Dendritic cell treated with granulocyte-macrophage colony-stimulating factor and Interleukin-4, amounts not matched to agents 40 ng/mL and 50 ng/mL, for 4 days (primary cell): ENCODE measurements around the gene NOS1AP.

Experiments
- H3K27ac Mint-ChIP-seq: one replicate; pipeline ENCODE4 v1.8.0; 2022; ENCODE audit warnings: mild to moderate bottlenecking, mixed read lengths
- H3K27me3 Mint-ChIP-seq: one replicate; pipeline ENCODE4 v1.8.0; 2022; ENCODE audit warnings: mild to moderate bottlenecking, mixed read lengths
- H3K36me3 Mint-ChIP-seq: one replicate; pipeline ENCODE4 v1.8.0; 2022; ENCODE audit warnings: low read depth, mixed read lengths
- H3K4me1 Mint-ChIP-seq: one replicate; pipeline ENCODE4 v1.8.0; 2022; ENCODE audit warnings: low read depth, mixed read lengths
- H3K4me3 Mint-ChIP-seq: one replicate; pipeline ENCODE4 v1.8.0; 2022; ENCODE audit warnings: mild to moderate bottlenecking, moderate library complexity, mixed read lengths
- H3K9me3 Mint-ChIP-seq: one replicate; pipeline ENCODE4 v1.8.0; 2022; ENCODE audit warnings: mixed read lengths
- intact Hi-C: fragments of 100-400 bp; cut with micrococcal nuclease; formaldehyde crosslinking; loops from one replicate; pipeline ENCODE4 v1.15.0; 2022

The NOS1AP gene

DNA sequence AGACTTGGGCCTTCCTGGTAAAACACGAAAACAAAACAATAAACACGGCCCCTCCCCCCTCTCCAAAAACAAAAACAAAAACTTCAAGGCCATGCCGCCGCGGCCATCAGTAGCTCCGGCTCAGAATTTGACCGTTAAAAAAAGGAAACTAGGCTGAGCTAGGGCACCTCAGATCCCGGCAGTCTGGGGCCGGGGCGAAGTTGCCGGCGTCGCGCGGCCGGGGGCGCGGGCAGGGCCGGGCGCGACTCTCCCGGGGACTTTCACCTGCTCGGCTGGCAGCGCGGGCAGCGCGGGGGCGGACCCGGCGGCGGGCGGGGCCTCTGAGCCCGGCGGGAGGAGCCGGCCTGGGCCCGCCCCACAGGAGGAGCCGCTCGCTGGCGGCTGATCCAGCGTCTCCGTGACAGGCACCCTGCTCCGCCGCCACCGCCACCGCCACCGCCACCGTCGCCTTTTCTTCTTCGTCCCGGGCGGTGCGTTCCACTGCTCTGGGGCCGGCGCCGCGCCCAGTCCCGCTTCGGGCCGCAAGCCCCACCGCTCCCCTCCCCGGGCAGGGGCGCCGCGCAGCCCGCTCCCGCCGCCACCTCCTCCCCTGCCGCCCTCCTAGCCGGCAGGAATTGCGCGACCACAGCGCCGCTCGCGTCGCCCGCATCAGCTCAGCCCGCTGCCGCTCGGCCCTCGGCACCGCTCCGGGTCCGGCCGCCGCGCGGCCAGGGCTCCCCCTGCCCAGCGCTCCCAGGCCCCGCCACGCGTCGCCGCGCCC, at the start of gene NOS1AP:
Gene NOS1AP, plus strand, starts transcription at position 358 of the 760 bp plus-strand sequence. CDS start 487 bp downstream, outside the sequence.
- Mint-ChIP-seq H3K9me3 (no peaks in the 10 kb centered on the region), H3K27ac (no peak within 1 kb of the TSS), H3K4me1 (peaks cover 13% of the 10 kb centered on the region), H3K4me3 (peak within 1 kb of the TSS; percentile 80), H3K36me3 (no peaks in the 10 kb centered on the region), H3K27me3 (peaks cover 54% of the 10 kb centered on the region)
- intact Hi-C loops: no loop called here

DNA sequence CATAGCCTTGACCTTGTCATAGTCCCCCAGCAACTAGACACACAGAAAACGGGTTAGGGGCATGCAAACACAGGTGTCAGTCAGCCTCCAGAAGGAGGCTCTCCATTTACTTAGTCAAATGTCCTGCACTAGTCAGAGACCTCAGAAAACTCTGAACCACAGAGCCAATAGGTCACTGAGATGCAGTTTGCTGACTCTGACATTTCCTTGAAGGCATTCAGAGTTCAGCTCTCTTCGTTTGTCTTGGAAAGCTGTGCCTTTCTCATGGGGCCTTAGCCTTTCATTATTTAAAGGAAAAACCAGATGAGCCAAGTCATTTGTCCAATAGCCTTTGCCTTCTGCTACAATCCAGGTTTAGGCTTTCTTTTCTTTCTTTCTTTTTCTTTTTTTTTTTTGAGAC, 49.3 kb upstream of the NOS1AP start:
- intact Hi-C loops: loop anchor here (5.0 kb wide), 1 partner anchor 68 kb away; no protein-coding TSS in a partner anchor

DNA sequence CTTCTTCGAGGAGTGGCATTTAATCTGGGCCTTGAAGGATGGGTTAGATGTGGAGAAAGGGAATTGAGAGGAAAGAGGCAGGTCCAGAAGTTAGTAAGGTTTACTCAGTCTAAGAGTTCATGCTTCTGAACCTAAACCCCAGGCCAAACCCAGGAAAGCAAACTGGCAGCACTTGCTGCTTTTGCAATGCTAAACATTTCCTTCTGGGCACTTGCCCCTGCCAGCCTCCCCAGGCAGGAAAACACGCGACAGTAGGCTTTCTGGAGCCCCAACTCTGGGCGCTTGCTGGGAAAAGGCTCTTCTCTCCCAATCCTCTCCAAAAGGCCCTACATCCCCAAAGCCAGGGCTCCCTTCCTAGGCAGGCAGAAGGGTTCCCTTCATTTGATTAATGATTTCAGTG, 48.4 kb upstream of the NOS1AP start:
- peak overlapping the region; percentile 12 for H3K27ac Mint-ChIP-seq
- peaks cover 48% of the 10 kb centered on the region for H3K36me3 Mint-ChIP-seq
- peaks cover 51% of the 10 kb centered on the region for H3K4me1 Mint-ChIP-seq
- peak overlapping the region; percentile 18 for H3K4me3 Mint-ChIP-seq
- no peaks in the 10 kb centered on the region for H3K9me3 Mint-ChIP-seq
- intact Hi-C loops: loop anchor here (5.0 kb wide), 1 partner anchor 69 kb away; no protein-coding TSS in a partner anchor
- peaks cover 32% of the 10 kb centered on the region for H3K27me3 Mint-ChIP-seq

More for the DNA sequence above, 49.3 kb upstream of the NOS1AP start:
- Mint-ChIP-seq H3K9me3 (no peaks in the 10 kb centered on the region), H3K27me3 (peaks cover 29% of the 10 kb centered on the region), H3K36me3 (peaks cover 57% of the 10 kb centered on the region), H3K27ac (peak overlapping the region; percentile 12), H3K4me1 (peaks cover 53% of the 10 kb centered on the region), H3K4me3 (no peak overlapping the region)

DNA sequence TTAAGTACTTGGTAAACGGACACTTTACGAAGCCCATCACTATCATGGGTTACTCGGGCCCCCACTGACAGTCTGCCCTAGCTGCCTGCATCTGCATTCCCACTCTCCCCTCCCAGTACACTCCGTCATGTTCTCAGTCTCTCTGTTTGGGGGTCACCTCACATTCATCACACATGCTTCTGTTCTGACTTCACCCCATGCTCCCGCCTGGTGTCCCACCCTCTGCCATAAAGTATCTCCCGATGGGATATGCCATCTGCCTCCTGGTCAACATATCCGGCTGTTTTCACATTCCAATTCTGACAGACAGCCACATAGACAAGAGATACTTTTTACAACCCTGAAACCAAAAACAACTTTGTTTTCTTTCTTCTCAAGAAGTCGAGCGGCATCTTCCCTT, 46.9 kb upstream of the NOS1AP start:
- H3K4me3 Mint-ChIP-seq: peak overlapping the region; percentile 94
- H3K27me3 Mint-ChIP-seq: peaks cover 35% of the 10 kb centered on the region
- intact Hi-C loops: loop anchor here (1.0 to 5.0 kb wide), 2 partner anchors 20 to 70 kb away; no protein-coding TSS in a partner anchor

DNA sequence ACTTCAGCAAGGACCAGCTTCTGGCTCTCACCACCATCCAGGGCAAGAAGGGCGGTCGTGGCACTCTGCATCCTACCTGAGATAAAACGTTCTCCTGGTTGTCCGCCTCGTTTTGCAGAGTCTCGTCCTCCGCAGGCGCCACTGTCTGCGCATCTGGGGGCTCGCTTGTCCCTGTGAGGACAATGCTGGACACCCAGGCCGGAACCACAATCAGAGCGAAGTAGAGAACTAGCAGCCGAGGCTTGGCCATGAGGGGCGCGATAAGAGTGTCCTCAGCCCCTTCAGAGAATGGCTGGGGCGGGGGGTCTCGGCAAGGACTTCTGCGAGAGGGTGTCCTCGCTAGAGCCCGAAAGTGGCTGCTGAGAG, 46.3 kb upstream of the NOS1AP start:
- Mint-ChIP-seq H3K27me3 (peaks cover 35% of the 10 kb centered on the region), H3K27ac (peak overlapping the region; percentile 95), H3K36me3 (peaks cover 29% of the 10 kb centered on the region), H3K4me1 (peaks cover 56% of the 10 kb centered on the region), H3K4me3 (peak overlapping the region; percentile 94), H3K9me3 (peaks cover 7% of the 10 kb centered on the region)
- intact Hi-C loops: loop anchor here (1.0 to 5.0 kb wide), 2 partner anchors 21 to 71 kb away; no protein-coding TSS in a partner anchor

More for the DNA sequence above, 46.9 kb upstream of the NOS1AP start:
- Mint-ChIP-seq H3K36me3 (peaks cover 34% of the 10 kb centered on the region), H3K9me3 (peaks cover 7% of the 10 kb centered on the region), H3K27ac (peak overlapping the region; percentile 95), H3K4me1 (peaks cover 51% of the 10 kb centered on the region)

DNA sequence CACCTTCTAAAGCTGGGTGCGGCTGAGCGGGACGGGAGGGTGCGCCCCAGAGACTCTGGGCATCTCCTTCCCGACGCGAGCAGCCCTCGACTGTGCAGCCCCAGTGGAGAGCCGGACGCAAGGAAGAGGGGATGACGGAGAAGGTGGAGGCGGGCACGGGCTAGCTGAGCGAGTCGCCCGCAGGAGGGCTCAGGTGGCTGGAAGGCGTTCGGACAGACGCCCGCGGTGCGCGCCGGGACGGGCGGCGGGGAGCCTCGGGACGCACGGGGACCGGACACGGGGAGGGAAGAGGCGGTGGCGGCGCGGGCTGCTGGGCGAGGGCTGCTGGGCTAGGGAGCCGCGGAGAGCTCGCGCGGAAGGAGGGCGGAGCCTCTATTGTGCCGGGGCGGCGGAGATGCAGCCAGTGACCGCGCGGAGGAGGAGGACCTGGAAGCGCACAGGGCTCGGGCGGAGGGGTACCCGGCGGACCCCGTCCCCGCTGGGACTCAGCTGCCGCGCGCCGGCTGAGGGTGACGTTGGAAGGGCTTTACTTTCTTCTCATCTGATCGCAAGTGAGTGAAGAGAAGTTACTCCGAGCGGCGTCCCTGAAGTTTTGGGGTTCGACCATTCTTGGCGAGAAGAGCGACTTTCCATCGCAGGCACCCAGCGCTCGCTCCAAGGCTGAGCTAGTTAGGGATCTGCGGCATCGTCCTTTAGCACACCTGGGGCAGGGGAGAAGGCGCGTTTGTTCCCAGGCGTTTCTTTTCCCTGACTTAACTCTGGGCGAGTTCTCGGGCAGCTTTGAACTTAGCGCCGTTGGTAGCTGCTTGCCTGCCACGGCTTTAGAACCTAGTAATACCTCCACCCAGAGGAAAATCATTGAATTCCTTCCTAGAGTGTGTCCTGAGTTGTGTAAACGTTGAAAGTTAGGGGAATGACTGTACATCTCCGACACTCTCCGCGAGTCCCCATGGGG, 45.7 kb upstream of the NOS1AP start, which contains the start of gene OLFML2B:
Gene OLFML2B, minus strand, starts transcription at position 323 of the 955 bp plus-strand sequence. CDS start 439 bp downstream, outside the sequence.
- peak within 1 kb of the TSS; percentile 95 for H3K27ac Mint-ChIP-seq
- H3K4me3 Mint-ChIP-seq: peak within 1 kb of the TSS; percentile 94
- peaks cover 7% of the 10 kb centered on the region for H3K9me3 Mint-ChIP-seq
- H3K27me3 Mint-ChIP-seq: peaks cover 35% of the 10 kb centered on the region
- peaks cover 63% of the 10 kb centered on the region for H3K4me1 Mint-ChIP-seq
- H3K36me3 Mint-ChIP-seq: peaks cover 23% of the 10 kb centered on the region
- intact Hi-C loops: loop anchor here (1.0 to 5.0 kb wide), 2 partner anchors 22 to 72 kb away; no protein-coding TSS in a partner anchor

DNA sequence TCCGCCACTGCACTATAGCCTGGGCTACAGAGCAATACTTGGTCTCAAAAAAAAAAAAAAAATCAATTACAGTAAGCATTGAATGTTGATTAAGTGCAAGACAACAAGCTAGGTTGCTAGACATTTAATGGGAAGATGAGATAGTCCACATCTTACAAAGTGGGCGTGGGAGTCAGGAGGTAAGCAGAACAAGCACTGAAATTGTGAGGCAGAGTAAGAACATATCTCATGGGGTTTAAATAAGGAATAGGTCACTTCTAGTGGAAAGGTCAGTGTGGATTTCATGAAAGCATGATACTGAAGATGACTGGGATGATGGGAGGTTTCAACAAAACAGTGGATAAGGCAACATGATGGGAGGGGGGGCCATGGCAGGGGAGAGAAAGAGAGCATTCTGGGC, 44.0 kb upstream of the NOS1AP start:
- peaks cover 65% of the 10 kb centered on the region for H3K4me1 Mint-ChIP-seq
- no peak overlapping the region for H3K4me3 Mint-ChIP-seq
- no peak overlapping the region for H3K27ac Mint-ChIP-seq
- peaks cover 7% of the 10 kb centered on the region for H3K9me3 Mint-ChIP-seq
- H3K27me3 Mint-ChIP-seq: peaks cover 40% of the 10 kb centered on the region
- H3K36me3 Mint-ChIP-seq: peaks cover 12% of the 10 kb centered on the region
- intact Hi-C loops: no loop called here

DNA sequence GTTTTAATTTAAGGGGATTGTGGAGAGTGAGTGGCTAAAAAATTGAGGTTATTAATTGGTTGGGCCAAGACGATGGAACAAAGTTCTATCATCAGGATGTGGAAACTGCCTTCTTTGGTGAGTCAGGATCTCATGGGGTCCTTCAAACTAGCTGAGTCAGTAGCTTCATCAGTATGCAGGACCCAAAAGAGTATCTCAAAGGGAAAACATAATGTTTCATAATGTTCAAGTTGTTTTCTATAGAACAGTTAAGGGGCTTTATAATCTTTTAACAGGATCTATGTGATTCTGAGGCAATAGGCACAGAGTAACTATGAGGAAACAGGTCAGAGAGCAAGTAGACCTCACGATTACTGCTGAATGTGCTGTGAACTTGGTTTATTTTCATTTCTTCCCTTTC, 42.6 kb upstream of the NOS1AP start:
- H3K9me3 Mint-ChIP-seq: peaks cover 7% of the 10 kb centered on the region
- H3K27ac Mint-ChIP-seq: no peak overlapping the region
- intact Hi-C loops: no loop called here
- H3K36me3 Mint-ChIP-seq: peaks cover 12% of the 10 kb centered on the region
- H3K27me3 Mint-ChIP-seq: peaks cover 41% of the 10 kb centered on the region
- peaks cover 52% of the 10 kb centered on the region for H3K4me1 Mint-ChIP-seq
- no peak overlapping the region for H3K4me3 Mint-ChIP-seq

DNA sequence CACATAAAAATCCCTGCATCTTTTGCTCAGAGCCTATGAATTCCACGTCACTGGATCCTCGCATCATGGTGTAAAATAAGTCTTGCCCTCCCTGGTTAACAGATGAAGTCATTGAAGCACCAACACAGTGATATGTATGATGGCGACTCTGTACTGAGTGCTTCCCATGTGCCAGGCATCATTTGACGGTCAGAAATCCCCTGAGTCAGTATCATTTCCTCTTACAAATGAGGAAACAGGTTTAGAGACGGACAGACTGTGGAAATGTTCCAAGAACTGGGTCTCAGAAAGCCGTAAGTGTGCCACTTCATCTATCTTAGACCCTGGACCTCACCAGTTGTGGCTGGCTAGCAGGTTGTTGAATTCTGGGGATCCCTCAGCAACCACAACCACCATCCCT, 40.8 kb upstream of the NOS1AP start:
- Mint-ChIP-seq H3K9me3 (peaks cover 7% of the 10 kb centered on the region), H3K4me3 (no peak overlapping the region), H3K27me3 (peaks cover 26% of the 10 kb centered on the region), H3K36me3 (peaks cover 6% of the 10 kb centered on the region), H3K4me1 (peaks cover 37% of the 10 kb centered on the region), H3K27ac (peak overlapping the region; percentile 51)
- intact Hi-C loops: no loop called here

DNA sequence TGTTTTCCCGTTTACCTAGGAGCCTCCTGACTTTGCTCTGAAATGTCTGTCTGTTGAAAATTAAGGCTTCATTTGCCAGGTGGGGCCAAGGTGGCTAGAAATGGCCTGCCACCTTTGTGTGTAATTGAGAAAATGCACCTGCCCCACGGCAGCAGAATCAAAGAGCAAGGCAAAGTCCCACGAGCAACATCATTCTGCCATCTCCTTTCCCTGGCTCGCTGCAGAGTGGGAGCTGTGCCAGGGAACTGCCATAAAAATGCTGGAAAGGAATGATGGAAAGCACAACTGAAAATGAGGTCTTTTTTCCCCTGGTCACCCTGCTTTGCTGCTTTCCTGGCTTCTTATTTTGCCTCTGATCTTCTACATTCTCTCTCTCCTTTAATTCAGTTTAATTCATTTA, 40.3 kb upstream of the NOS1AP start:
- peaks cover 1% of the 10 kb centered on the region for H3K36me3 Mint-ChIP-seq
- no peak overlapping the region for H3K4me3 Mint-ChIP-seq
- peaks cover 36% of the 10 kb centered on the region for H3K4me1 Mint-ChIP-seq
- peak overlapping the region; percentile 51 for H3K27ac Mint-ChIP-seq
- peaks cover 29% of the 10 kb centered on the region for H3K27me3 Mint-ChIP-seq
- H3K9me3 Mint-ChIP-seq: peaks cover 7% of the 10 kb centered on the region
- intact Hi-C loops: no loop called here

DNA sequence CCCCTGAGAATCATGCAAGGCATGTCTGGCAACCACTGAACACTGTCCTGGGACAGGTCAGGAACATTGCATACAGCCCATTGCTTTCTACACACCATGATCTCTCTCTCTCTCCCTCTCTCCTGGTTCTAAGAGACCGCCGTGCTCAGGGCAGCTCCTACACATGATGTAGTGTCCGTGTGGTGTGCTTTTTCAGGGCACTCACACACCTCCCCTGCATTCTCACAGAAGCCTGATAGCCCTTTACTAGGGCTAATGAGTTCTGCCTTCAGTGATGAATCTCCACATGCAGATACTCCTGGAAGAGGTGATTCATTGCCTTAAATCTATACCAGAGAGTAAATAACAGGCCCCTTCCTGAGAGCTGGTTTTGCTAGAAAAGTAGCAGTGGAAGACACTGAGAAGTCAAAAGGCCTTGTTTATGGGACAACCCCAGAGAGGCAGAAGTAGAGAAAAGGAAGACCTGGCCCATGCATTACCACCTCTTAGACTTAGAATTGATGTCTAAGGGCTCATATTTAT, 38.7 kb upstream of the NOS1AP start:
- intact Hi-C loops: no loop called here
- H3K4me3 Mint-ChIP-seq: no peak overlapping the region
- H3K4me1 Mint-ChIP-seq: peaks cover 25% of the 10 kb centered on the region
- peaks cover 21% of the 10 kb centered on the region for H3K27me3 Mint-ChIP-seq
- no peaks in the 10 kb centered on the region for H3K36me3 Mint-ChIP-seq
- no peak overlapping the region for H3K27ac Mint-ChIP-seq
- H3K9me3 Mint-ChIP-seq: peaks cover 7% of the 10 kb centered on the region

DNA sequence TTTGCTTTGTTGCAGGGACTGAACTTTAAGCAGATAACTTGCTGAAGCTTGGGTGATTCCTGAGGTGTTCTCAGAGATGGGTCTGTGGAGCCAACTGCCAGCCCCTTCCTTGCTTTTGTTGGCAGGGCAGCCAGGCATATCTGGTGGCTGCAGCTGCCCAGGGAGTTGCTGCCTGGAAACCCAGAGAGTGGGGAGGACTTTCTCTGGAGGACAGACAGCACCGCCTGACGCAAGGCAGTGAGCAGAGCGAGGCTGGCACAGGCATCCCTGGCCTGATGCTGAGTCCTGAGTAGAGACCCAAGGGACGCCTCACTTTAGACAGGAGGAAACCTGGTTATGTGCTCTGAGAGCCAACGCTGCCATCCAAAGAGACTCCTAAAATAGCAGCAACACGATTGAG, 36.1 kb upstream of the NOS1AP start:
- H3K4me3 Mint-ChIP-seq: no peak overlapping the region
- peaks cover 9% of the 10 kb centered on the region for H3K4me1 Mint-ChIP-seq
- no peaks in the 10 kb centered on the region for H3K36me3 Mint-ChIP-seq
- intact Hi-C loops: no loop called here
- H3K27ac Mint-ChIP-seq: peak overlapping the region; percentile 1
- no peaks in the 10 kb centered on the region for H3K9me3 Mint-ChIP-seq
- peaks cover 20% of the 10 kb centered on the region for H3K27me3 Mint-ChIP-seq

DNA sequence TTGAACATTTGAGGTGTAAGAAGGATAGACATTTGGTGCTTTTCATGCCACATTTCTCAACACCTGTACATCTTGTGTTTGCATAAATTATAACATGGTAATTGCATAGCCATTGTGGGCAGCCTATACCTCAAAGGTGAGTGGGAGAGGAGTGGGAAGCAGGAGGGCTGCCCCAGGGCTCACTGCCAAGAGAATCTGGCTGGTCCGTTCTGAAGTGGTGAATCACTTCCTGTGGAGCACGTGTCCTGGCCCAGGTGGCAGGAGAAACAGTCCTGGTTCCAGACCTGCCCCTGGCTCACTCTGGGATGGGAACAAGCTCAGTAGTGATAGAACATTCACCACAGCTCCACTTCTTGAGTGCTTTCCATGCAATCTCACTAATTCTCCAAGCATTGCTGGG, 34.2 kb upstream of the NOS1AP start:
- Mint-ChIP-seq H3K9me3 (no peaks in the 10 kb centered on the region), H3K4me3 (no peak overlapping the region), H3K4me1 (no peaks in the 10 kb centered on the region), H3K36me3 (no peaks in the 10 kb centered on the region), H3K27ac (no peak overlapping the region), H3K27me3 (peaks cover 15% of the 10 kb centered on the region)
- intact Hi-C loops: no loop called here
